Smooth muscle cell (in vitro differentiated cells): ENCODE results near the gene PRKCE. TPM values are rescaled to one million over a fixed set of nuclear protein-coding genes. Genes with fewer than 3 reads are reported as not detected.

Experiments used
- DNase-seq: peaks from one replicate; lab custom pipeline; 2025; ENCODE audit not compliant: unreplicated experiment; lab: John Stamatoyannopoulos, UW
- H2AFZ ChIP-seq: fragments of 200-600 bp; sonication (generic); 2 replicates; pipeline ENCODE4 v1.6.0; 2016; ENCODE audit warnings: antibody characterized with exemption, low read depth, mild to moderate bottlenecking
- H3F3A ChIP-seq: fragments of 200-600 bp; sonication (generic); 2 replicates; pipeline ENCODE4 v1.6.0; 2017; ENCODE audit warnings: antibody characterized with exemption, low read depth
- H3K27ac ChIP-seq: fragments of 200-600 bp; sonication (generic); 2 replicates; pipeline ENCODE4 v1.5.1; 2016; ENCODE audit warnings: low read depth, mild to moderate bottlenecking
- H3K27me3 ChIP-seq: fragments of 200-600 bp; sonication (generic); 2 replicates; pipeline ENCODE4 v1.6.1; 2016; ENCODE audit warnings: low read depth, mild to moderate bottlenecking
- H3K36me3 ChIP-seq: fragments of 200-600 bp; sonication (generic); 2 replicates; pipeline ENCODE4 v1.5.1; 2016; ENCODE audit warnings: low read depth
- H3K4me1 ChIP-seq: fragments of 200-600 bp; sonication (generic); 2 replicates; pipeline ENCODE4 v1.5.1; 2016; ENCODE audit warnings: low read depth
- H3K4me2 ChIP-seq: fragments of 200-600 bp; sonication (generic); 2 replicates; pipeline ENCODE4 v1.6.0; 2016; ENCODE audit warnings: mild to moderate bottlenecking
- H3K4me3 ChIP-seq: fragments of 200-600 bp; sonication (generic); 2 replicates; pipeline ENCODE4 v1.5.1; 2016; ENCODE audit warnings: mild to moderate bottlenecking
- H3K79me2 ChIP-seq: fragments of 200-600 bp; sonication (generic); 2 replicates; pipeline ENCODE4 v1.6.0; 2016; ENCODE audit warnings: low read depth, mild to moderate bottlenecking
- H3K9ac ChIP-seq: fragments of 200-600 bp; sonication (generic); 2 replicates; pipeline ENCODE4 v1.6.0; 2016; ENCODE audit warnings: low read depth
- H3K9me3 ChIP-seq: fragments of 200-600 bp; sonication (generic); replicated peaks from 2 replicates; pipeline ENCODE4 v1.5.1; 2016; ENCODE audit warnings: low read depth
- H4K20me1 ChIP-seq: fragments of 200-600 bp; sonication (generic); 2 replicates; pipeline ENCODE4 v1.6.0; 2016; ENCODE audit warnings: low read depth
- whole genome bisulfite sequencing: methylation state at CpG from one replicate; pipeline ENCODE4 v1.1.7; 2016; ENCODE audit warnings: low lambda C conversion rate; 5-methylcytosine and 5-hydroxymethylcytosine counted together
- polyA plus RNA-seq: library from polyadenylated mRNA; unstranded; fragments of >200 nt; fragmentation: Nextera tagmentation; extraction: Ambion mirVana; gene quantifications from 2 replicates; pipeline ENCODE4 v1.2.1, GENCODE V29; 2016
- total RNA-seq: library from RNA; depleted of rRNA; stranded (reverse); fragments of >200 nt; gene quantifications from 2 replicates; pipeline ENCODE4 v1.2.3, GENCODE V29; 2014
- TF ChIP-seq, protein P1 (sequence below): fragments of 200-600 bp; sonication (generic); IDR thresholded peaks from 2 replicates; pipeline ENCODE4 v1.5.1; 2017; ENCODE audit warnings: borderline replicate concordance, mild to moderate bottlenecking, antibody characterized with exemption; ENCODE audit not compliant: insufficient read depth, poor library complexity, severe bottlenecking

Gene PRKCE
- total and polyA plus RNA-seq, 2 experiments from 2014 or later = 20.6 to 29.1 TPM

DNA sequence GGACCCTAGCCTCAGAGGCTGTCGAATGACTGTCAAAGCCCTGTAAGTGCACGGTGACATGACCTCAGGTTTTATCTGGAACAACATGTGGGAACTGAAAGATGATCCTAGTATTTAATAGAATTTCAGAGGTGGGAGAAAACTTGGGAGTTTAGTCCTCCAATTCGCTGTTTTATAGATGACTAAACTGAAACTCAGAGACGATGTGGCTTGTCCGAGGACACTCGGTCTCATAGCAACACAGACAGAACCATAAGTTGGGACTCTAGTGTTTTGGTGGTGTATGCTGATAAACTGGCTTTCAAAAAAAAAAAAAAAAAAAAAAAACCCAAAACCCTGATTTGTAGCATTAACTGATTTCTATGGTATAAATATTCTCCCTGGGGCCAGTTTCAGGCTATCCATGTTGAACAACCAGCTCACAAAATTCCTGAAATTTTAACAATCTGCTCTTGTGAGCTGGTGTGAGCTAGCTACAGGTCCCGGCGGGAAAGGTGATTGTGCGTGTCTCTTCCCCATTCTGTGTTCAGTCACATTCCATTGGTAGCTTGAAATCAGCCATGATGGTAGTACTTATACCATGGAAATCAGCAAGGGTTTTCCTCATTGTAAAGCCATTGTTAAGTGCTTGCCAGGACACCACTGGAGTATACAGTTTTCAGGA, 450.2 kb downstream of the PRKCE start:
- H3K27ac ChIP-seq = no peak overlapping the region

GRCh38 chr2:46106690-46107089, 455.2 kb downstream of the PRKCE start:
- no peak overlapping the region for H2AFZ ChIP-seq
- no peaks in the 10 kb centered on the region for H3K4me1 ChIP-seq
- no peak overlapping the region for H3K27ac ChIP-seq
- TF ChIP-seq, protein P1, sequence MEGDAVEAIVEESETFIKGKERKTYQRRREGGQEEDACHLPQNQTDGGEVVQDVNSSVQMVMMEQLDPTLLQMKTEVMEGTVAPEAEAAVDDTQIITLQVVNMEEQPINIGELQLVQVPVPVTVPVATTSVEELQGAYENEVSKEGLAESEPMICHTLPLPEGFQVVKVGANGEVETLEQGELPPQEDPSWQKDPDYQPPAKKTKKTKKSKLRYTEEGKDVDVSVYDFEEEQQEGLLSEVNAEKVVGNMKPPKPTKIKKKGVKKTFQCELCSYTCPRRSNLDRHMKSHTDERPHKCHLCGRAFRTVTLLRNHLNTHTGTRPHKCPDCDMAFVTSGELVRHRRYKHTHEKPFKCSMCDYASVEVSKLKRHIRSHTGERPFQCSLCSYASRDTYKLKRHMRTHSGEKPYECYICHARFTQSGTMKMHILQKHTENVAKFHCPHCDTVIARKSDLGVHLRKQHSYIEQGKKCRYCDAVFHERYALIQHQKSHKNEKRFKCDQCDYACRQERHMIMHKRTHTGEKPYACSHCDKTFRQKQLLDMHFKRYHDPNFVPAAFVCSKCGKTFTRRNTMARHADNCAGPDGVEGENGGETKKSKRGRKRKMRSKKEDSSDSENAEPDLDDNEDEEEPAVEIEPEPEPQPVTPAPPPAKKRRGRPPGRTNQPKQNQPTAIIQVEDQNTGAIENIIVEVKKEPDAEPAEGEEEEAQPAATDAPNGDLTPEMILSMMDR = no peak
- no peaks in the 10 kb centered on the region for H3K79me2 ChIP-seq
- DNase-seq = no peak
- no peaks in the 10 kb centered on the region for H3K27me3 ChIP-seq
- H3K36me3 ChIP-seq = peaks cover 30% of the 10 kb centered on the region
- H3F3A ChIP-seq = no peaks in the 10 kb centered on the region
- no peak overlapping the region for H3K9ac ChIP-seq
- H3K4me3 ChIP-seq = no peak overlapping the region
- H3K9me3 ChIP-seq = peaks cover 20% of the 10 kb centered on the region
- 98% methylated on average over 2 of the region's 2 CpGs for WGBS
- H3K4me2 ChIP-seq = no peak overlapping the region
- peaks cover 3% of the 10 kb centered on the region for H4K20me1 ChIP-seq

More for the DNA sequence above, 450.2 kb downstream of the PRKCE start:
- TF ChIP-seq, protein P1 = no peak
- peaks cover 30% of the 10 kb centered on the region for H3K36me3 ChIP-seq
- 95% methylated on average over 9 of the region's 9 CpGs for WGBS
- no peaks in the 10 kb centered on the region for H3K27me3 ChIP-seq
- H3K79me2 ChIP-seq = no peaks in the 10 kb centered on the region
- H3K9me3 ChIP-seq = peaks cover 20% of the 10 kb centered on the region
- no peak overlapping the region for H2AFZ ChIP-seq
- H4K20me1 ChIP-seq = no peaks in the 10 kb centered on the region
- no peaks in the 10 kb centered on the region for H3K4me1 ChIP-seq
- no peak overlapping the region for H3K9ac ChIP-seq
- no peaks in the 10 kb centered on the region for H3F3A ChIP-seq
- H3K4me2 ChIP-seq = no peak overlapping the region
- no peak for DNase-seq
- no peak overlapping the region for H3K4me3 ChIP-seq

DNA sequence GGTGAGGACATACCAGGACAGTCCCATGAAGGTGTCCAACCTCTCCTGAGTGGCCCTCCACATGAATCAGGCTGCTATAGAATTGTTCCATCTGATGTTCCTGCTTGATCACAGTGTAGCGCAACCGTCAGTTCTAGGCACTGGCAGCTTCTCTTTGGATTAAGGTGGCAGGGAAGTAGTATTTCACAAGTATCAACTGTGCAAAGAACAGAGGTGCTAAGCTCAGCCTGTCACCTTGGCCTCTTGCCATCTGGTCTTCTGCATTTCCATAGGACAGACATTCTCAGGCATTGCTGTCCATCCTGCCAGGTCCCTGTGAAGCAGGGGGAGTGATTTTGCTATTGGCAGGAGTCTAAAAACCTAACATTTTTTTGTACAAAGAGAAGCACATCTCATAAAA, 463.5 kb downstream of the PRKCE start:
- TF ChIP-seq, protein P1 = no peak
- 88% methylated on average over 2 of the region's 2 CpGs for WGBS

GRCh38 chr2:46116150-46116549, 464.7 kb downstream of the PRKCE start:
- TF ChIP-seq, protein P1 = no peak
- Histone ChIP-seq H3K27me3 (no peaks in the 10 kb centered on the region), H3K4me1 (peaks cover 4% of the 10 kb centered on the region), H3K36me3 (no peaks in the 10 kb centered on the region), H3K79me2 (no peaks in the 10 kb centered on the region), H3F3A (no peaks in the 10 kb centered on the region), H2AFZ (no peak overlapping the region), H3K9ac (no peak overlapping the region), H3K27ac (no peak overlapping the region), H3K4me2 (no peak overlapping the region), H4K20me1 (peaks cover 2% of the 10 kb centered on the region), H3K9me3 (no peaks in the 10 kb centered on the region), H3K4me3 (no peak overlapping the region)
- no peak for DNase-seq
- 87% methylated on average over 2 of the region's 2 CpGs for WGBS

More for the DNA sequence above, 463.5 kb downstream of the PRKCE start:
- Histone ChIP-seq H3K4me3 (no peak overlapping the region), H3K36me3 (no peaks in the 10 kb centered on the region), H3K4me1 (peaks cover 4% of the 10 kb centered on the region), H3K9ac (no peak overlapping the region), H3K9me3 (no peaks in the 10 kb centered on the region), H4K20me1 (peaks cover 1% of the 10 kb centered on the region), H3K4me2 (no peak overlapping the region), H2AFZ (no peak overlapping the region), H3K79me2 (no peaks in the 10 kb centered on the region), H3K27ac (no peak overlapping the region), H3K27me3 (no peaks in the 10 kb centered on the region), H3F3A (no peaks in the 10 kb centered on the region)
- DNase-seq = no peak
